ENCODE data around the gene DPT. TPM values are rescaled to one million over a fixed set of nuclear protein-coding genes. Genes with fewer than 3 reads are reported as not detected.

Gene DPT
- total RNA-seq, 2 donors from 2014 or later = not detected

DNA sequence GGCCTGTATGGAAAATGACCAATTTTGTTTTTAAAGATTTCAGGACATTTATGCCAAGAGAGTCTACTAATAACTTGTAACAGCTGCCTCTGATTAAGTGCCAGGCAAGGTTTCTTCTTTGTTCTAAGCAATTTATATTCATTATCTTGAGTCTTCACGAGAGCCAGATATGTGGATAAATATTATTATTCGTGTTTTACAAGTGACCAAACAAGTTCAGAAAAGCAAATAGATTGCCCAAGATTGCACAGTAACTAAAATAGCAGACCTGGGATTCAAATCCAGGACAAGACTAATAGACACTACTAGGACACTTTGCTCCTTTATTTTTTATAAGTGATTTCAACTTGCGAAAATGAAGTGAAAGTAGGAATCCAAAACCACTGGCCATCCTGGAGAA is 30.1 kb upstream of the DPT start:
- H3K36me3 Mint-ChIP-seq (ENCODE audit: low read depth) = no peaks in the 10 kb centered on the region
- no peak overlapping the region for H3K27ac Mint-ChIP-seq
- no peaks in the 10 kb centered on the region for H3K27me3 ChIP-seq (ENCODE audit: control insufficient read depth, insufficient read depth, low read length, poor library complexity, severe bottlenecking)
- H3K27ac ChIP-seq (ENCODE audit: low read depth, low read length) = no peak overlapping the region
- no peaks in the 10 kb centered on the region for H3K4me1 Mint-ChIP-seq
- no peak for DNase-seq
- H3K36me3 ChIP-seq (ENCODE audit: control insufficient read depth, insufficient read depth, low read length) = no peaks in the 10 kb centered on the region
- no peaks in the 10 kb centered on the region for H3K9me3 Mint-ChIP-seq
- 61 to 100% methylated on average over 1 to 3 of the region's 3 CpGs for WGBS, 2 experiments (ENCODE audit: insufficient coverage in 1 of 2, insufficient read length in 1 of 2)
- no peaks in the 10 kb centered on the region for H3K4me1 ChIP-seq (ENCODE audit: control insufficient read depth, insufficient read depth, low read length)
- peaks cover 2% of the 10 kb centered on the region for H3K27me3 Mint-ChIP-seq (ENCODE audit: insufficient read depth)
- no peaks in the 10 kb centered on the region for H3K9me3 ChIP-seq (ENCODE audit: control insufficient read depth, low read length)
- no peak overlapping the region for H3K4me3 ChIP-seq (ENCODE audit: low read length)
- TF ChIP-seq, protein P1, sequence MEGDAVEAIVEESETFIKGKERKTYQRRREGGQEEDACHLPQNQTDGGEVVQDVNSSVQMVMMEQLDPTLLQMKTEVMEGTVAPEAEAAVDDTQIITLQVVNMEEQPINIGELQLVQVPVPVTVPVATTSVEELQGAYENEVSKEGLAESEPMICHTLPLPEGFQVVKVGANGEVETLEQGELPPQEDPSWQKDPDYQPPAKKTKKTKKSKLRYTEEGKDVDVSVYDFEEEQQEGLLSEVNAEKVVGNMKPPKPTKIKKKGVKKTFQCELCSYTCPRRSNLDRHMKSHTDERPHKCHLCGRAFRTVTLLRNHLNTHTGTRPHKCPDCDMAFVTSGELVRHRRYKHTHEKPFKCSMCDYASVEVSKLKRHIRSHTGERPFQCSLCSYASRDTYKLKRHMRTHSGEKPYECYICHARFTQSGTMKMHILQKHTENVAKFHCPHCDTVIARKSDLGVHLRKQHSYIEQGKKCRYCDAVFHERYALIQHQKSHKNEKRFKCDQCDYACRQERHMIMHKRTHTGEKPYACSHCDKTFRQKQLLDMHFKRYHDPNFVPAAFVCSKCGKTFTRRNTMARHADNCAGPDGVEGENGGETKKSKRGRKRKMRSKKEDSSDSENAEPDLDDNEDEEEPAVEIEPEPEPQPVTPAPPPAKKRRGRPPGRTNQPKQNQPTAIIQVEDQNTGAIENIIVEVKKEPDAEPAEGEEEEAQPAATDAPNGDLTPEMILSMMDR (conservative IDR thresholded peaks at IDR 0.05) = no peak
- no peak overlapping the region for H3K4me3 Mint-ChIP-seq
- H3K9ac ChIP-seq (ENCODE audit: extremely low read depth, low read length, poor library complexity, severe bottlenecking) = no peak overlapping the region

DNA sequence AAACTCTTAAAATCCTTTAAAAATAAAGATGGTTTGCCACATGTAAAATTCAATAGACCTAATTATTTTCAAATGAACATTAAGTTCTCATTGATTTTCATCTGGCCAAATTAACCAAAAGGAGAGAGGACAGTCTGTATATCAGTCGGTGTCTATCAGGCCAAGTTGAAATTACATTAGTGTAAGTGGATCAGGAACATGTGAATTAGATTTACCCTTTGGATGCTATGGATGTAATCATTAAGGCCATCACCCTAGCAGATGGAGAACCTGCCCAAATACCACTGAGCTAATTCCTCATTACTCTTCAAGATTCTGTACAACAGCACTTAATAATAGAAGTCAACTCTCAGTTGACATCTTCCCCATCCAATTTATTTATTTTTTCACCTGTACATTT is 29.5 kb upstream of the DPT start:
- no peaks in the 10 kb centered on the region for H3K27me3 Mint-ChIP-seq (ENCODE audit: insufficient read depth)
- DNase-seq = no peak
- no peaks in the 10 kb centered on the region for H3K4me1 Mint-ChIP-seq
- no peaks in the 10 kb centered on the region for H3K9me3 Mint-ChIP-seq
- H3K4me1 ChIP-seq (ENCODE audit: control insufficient read depth, insufficient read depth, low read length) = no peaks in the 10 kb centered on the region
- H3K9ac ChIP-seq (ENCODE audit: extremely low read depth, low read length, poor library complexity, severe bottlenecking) = no peak overlapping the region
- no peak overlapping the region for H3K27ac ChIP-seq (ENCODE audit: low read depth, low read length)
- H3K4me3 Mint-ChIP-seq = no peak overlapping the region
- no peaks in the 10 kb centered on the region for H3K27me3 ChIP-seq (ENCODE audit: control insufficient read depth, insufficient read depth, low read length, poor library complexity, severe bottlenecking)
- H3K36me3 ChIP-seq (ENCODE audit: control insufficient read depth, insufficient read depth, low read length) = no peaks in the 10 kb centered on the region
- no peak overlapping the region for H3K4me3 ChIP-seq (ENCODE audit: low read length)
- no peaks in the 10 kb centered on the region for H3K36me3 Mint-ChIP-seq (ENCODE audit: low read depth)
- 81 to 100% methylated on average over 1 of the region's 1 CpG for WGBS, 2 experiments (ENCODE audit: insufficient coverage in 1 of 2, insufficient read length in 1 of 2)
- no peaks in the 10 kb centered on the region for H3K9me3 ChIP-seq (ENCODE audit: control insufficient read depth, low read length)
- no peak overlapping the region for H3K27ac Mint-ChIP-seq
- TF ChIP-seq, protein P1 (conservative IDR thresholded peaks at IDR 0.05) = no peak

DNA sequence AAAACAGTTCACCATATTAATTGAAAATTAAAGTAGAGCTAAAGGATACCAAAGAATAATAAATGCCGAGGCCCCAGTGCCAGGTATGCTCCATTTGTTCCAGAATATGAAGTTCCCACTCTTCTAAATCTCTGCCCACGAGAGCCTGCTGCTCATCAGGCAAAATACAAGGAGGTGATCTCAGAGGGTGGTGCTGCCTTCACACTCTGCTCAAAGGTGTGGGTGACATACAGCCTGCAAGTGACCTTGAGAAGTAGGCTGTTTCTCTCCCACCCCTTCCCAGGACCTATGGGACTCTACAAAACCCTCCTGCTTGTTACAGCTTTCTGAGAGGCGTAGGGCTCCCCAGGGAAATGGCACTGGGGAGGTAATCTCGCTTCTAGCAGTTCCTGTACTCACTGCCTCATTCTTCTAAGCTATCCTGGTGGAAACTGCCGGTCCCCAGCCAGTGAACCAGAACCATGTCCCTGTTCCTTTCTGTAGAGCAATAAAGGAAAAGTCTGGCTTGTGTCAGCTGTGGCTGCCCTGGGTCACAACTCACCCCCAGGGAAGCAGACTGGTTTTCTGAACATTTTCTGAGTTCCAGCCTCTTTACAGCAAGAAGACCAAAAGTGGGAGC is 26.9 kb upstream of the DPT start:
- Mint-ChIP-seq H3K9me3 (no peaks in the 10 kb centered on the region), H3K4me3 (no peak overlapping the region), H3K4me1 (no peaks in the 10 kb centered on the region), H3K27ac (no peak overlapping the region), H3K27me3 (ENCODE audit: insufficient read depth) (no peaks in the 10 kb centered on the region), H3K36me3 (ENCODE audit: low read depth) (no peaks in the 10 kb centered on the region)
- Histone ChIP-seq H3K9me3 (ENCODE audit: control insufficient read depth, low read length) (no peaks in the 10 kb centered on the region), H3K4me3 (ENCODE audit: low read length) (no peak overlapping the region), H3K27ac (ENCODE audit: low read depth, low read length) (no peak overlapping the region), H3K36me3 (ENCODE audit: control insufficient read depth, insufficient read depth, low read length) (no peaks in the 10 kb centered on the region), H3K9ac (ENCODE audit: extremely low read depth, low read length, poor library complexity, severe bottlenecking) (no peak overlapping the region), H3K27me3 (ENCODE audit: control insufficient read depth, insufficient read depth, low read length, poor library complexity, severe bottlenecking) (no peaks in the 10 kb centered on the region), H3K4me1 (ENCODE audit: control insufficient read depth, insufficient read depth, low read length) (no peaks in the 10 kb centered on the region)
- WGBS, 2 experiments (ENCODE audit: insufficient coverage in 1 of 2, insufficient read length in 1 of 2) = 87 to 91% methylated on average over 3 to 5 of the region's 5 CpGs
- TF ChIP-seq, protein P1 (conservative IDR thresholded peaks at IDR 0.05) = no peak
- DNase-seq = no peak
